CD4-positive, alpha-beta memory T cell (primary cell): ENCODE data around the gene PNMA1. TPM values are rescaled to one million over a fixed set of nuclear protein-coding genes. Genes with fewer than 3 reads are reported as not detected.

Source experiments
- CTCF ChIA-PET: fragments of 350-600 bp; sonication (Branson Sonifier 250); formaldehyde crosslinking; loops from one replicate; lab custom pipeline; 2021; ENCODE audit warnings: inconsistent platforms; ENCODE audit not compliant: partially characterized antibody; lab: Charles Lee
- POLR2A ChIA-PET: fragments of 350-600 bp; sonication (Branson Sonifier 250); formaldehyde crosslinking; loops from one replicate; lab custom pipeline; 2021; ENCODE audit not compliant: partially characterized antibody; lab: Charles Lee
- DNase-seq, 5 donors: peaks; one replicate each; pipeline versions ENCODE4 v3.0.0 to v3.0.0-alpha.2; 2020 to 2022; ENCODE audit warnings: mixed read lengths in 1 of 5
- H3K27ac ChIP-seq: one replicate; pipeline ENCODE4 v1.7.0; 2013; ENCODE audit warnings: low read depth, low read length
- H3K27me3 ChIP-seq: 2 replicates; pipeline ENCODE4 v1.7.0; 2013; ENCODE audit warnings: mild to moderate bottlenecking, low read length, moderate library complexity; ENCODE audit not compliant: insufficient read depth
- H3K36me3 ChIP-seq: 2 replicates; pipeline ENCODE4 v1.7.0; 2013; ENCODE audit warnings: mild to moderate bottlenecking, low read length, moderate library complexity; ENCODE audit not compliant: insufficient read depth
- H3K4me1 ChIP-seq: 2 replicates; pipeline ENCODE4 v1.7.0; 2013; ENCODE audit warnings: mild to moderate bottlenecking, low read length, moderate library complexity; ENCODE audit not compliant: insufficient read depth
- H3K4me3 ChIP-seq, 2 donors: one replicate each; pipeline ENCODE4 v1.7.0; 2013; ENCODE audit warnings: low read length in 2 of 2, mild to moderate bottlenecking in 1 of 2
- H3K9me3 ChIP-seq, 2 donors: one replicate each; pipeline ENCODE4 v1.7.0; 2013; ENCODE audit warnings: low read length in 2 of 2, control low read depth in 1 of 2; ENCODE audit not compliant: control insufficient read depth in 1 of 2
- H3K27ac Mint-ChIP-seq, 7 donors: one replicate each; pipeline ENCODE4 v1.8.0; 2020 to 2021; ENCODE audit warnings: mixed read lengths in 7 of 7, mild to moderate bottlenecking in 6 of 7, inconsistent platforms in 3 of 7, moderate library complexity in 3 of 7
- H3K27me3 Mint-ChIP-seq, 2 donors: one replicate each; pipeline ENCODE4 v1.8.0; 2020 to 2021; ENCODE audit warnings: mixed read lengths in 2 of 2
- H3K36me3 Mint-ChIP-seq, 2 donors: one replicate each; pipeline ENCODE4 v1.8.0; 2020 to 2021; ENCODE audit warnings: mixed read lengths in 2 of 2, inconsistent platforms in 1 of 2, mild to moderate bottlenecking in 1 of 2
- H3K4me1 Mint-ChIP-seq, 4 donors: one replicate each; pipeline ENCODE4 v1.8.0; 2020 to 2021; ENCODE audit warnings: mixed read lengths in 4 of 4, mild to moderate bottlenecking in 1 of 4
- H3K4me3 Mint-ChIP-seq, 8 donors: one replicate each; pipeline ENCODE4 v1.8.0; 2020 to 2021; ENCODE audit warnings: mixed read lengths in 8 of 8, mild to moderate bottlenecking in 7 of 8, moderate library complexity in 6 of 8, inconsistent platforms in 3 of 8
- H3K9me3 Mint-ChIP-seq, 8 donors: one replicate each; pipeline ENCODE4 v1.8.0; 2020 to 2021; ENCODE audit warnings: mixed read lengths in 8 of 8, mild to moderate bottlenecking in 5 of 8, inconsistent platforms in 3 of 8, moderate library complexity in 1 of 8
- intact Hi-C: fragments of 100-400 bp; cut with micrococcal nuclease; formaldehyde crosslinking; loops from one replicate; pipeline ENCODE4 v1.15.1; 2023
- polyA plus RNA-seq, 2 donors: library from polyadenylated mRNA; unstranded; fragments of 300-500 nt; fragmentation: Illumina TruSeq; gene quantifications; one replicate each; pipeline ENCODE4 v1.2.3, GENCODE V29; 2021
- total RNA-seq, 2 experiments: library from RNA; stranded (reverse); gene quantifications; one replicate each; pipeline ENCODE4 v1.2.3, GENCODE V29; 2021

PNMA1 gene
- total and polyA plus RNA-seq, 4 experiments from 2014 or later: 47.8 to 59.3 (median 54.8) TPM

GRCh38 chr14:73742520-73743238 lies 28.5 kb upstream of the PNMA1 start:
- H3K4me1 ChIP-seq: peaks cover 86% of the 10 kb centered on the region
- H3K9me3 ChIP-seq: no peaks in the 10 kb centered on the region
- H3K4me3 ChIP-seq: peak overlapping the region; percentile 5 to 55
- intact Hi-C loops: loop anchor here (1.0 to 2.0 kb wide), 3 partner anchors 14 to 44 kb away; partner anchors contain the start of gene PNMA1
- H3K27ac ChIP-seq: peak overlapping the region; percentile 66
- Mint-ChIP-seq H3K27ac (peak overlapping the region; percentile 93 to 98 (median 95)), H3K36me3 (peaks cover 3 to 16% of the 10 kb centered on the region in 2 donors), H3K4me1 (peaks cover 56 to 86% (median 69%) of the 10 kb centered on the region in 4 donors), H3K4me3 (peak overlapping the region; percentile 79 to 90 (median 86)), H3K9me3 (no peaks in the 10 kb centered on the region), H3K27me3 (no peaks in the 10 kb centered on the region)
- ChIA-PET POLR2A (interaction anchor here (0.9 to 10.9 kb wide), 15 partner anchors 10 to 252 kb away, joined by 3 to 421 read pairs (median 8); partner anchors contain the start of genes PNMA1 and PTGR2), CTCF (interaction anchor here (0.6 to 11.0 kb wide), 10 partner anchors 11 to 217 kb away, joined by 3 to 121 read pairs (median 9); a partner anchor contains a TSS)
- H3K27me3 ChIP-seq: no peaks in the 10 kb centered on the region
- peak in 1 of 5 donors; percentile 47 for DNase-seq
- H3K36me3 ChIP-seq: peaks cover 17% of the 10 kb centered on the region

GRCh38 chr14:73741876-73742519 lies 27.8 kb upstream of the PNMA1 start:
- peak in 1 of 5 donors; percentile 67 for DNase-seq
- Histone ChIP-seq H3K36me3 (peaks cover 19% of the 10 kb centered on the region), H3K9me3 (no peaks in the 10 kb centered on the region), H3K4me1 (peaks cover 80% of the 10 kb centered on the region), H3K27me3 (no peaks in the 10 kb centered on the region), H3K27ac (peak overlapping the region; percentile 66), H3K4me3 (peak overlapping the region; percentile 36 to 49)
- Mint-ChIP-seq H3K27ac (peak overlapping the region; percentile 93 to 98 (median 95)), H3K9me3 (no peaks in the 10 kb centered on the region), H3K36me3 (peaks cover 4 to 19% of the 10 kb centered on the region in 2 donors), H3K4me1 (peaks cover 53 to 79% (median 65%) of the 10 kb centered on the region in 4 donors), H3K27me3 (no peaks in the 10 kb centered on the region), H3K4me3 (peak overlapping the region; percentile 79 to 90 (median 86))
- intact Hi-C loops: loop anchor here (1.0 to 2.0 kb wide), 3 partner anchors 12 to 27 kb away; partner anchors contain the start of gene PNMA1
- CTCF ChIA-PET: interaction anchor here (0.6 to 11.0 kb wide), 13 partner anchors 8 to 217 kb away, joined by 3 to 121 read pairs (median 9); a partner anchor contains a TSS
- POLR2A ChIA-PET: interaction anchor here (0.5 to 10.9 kb wide), 18 partner anchors 10 to 684 kb away, joined by 3 to 421 read pairs (median 7); partner anchors contain the start of genes PNMA1, PTGR2 and RBM25

GRCh38 chr14:73741386-73741875 lies 27.2 kb upstream of the PNMA1 start:
- peak; percentile 56 to 87 (median 62) for DNase-seq
- Histone ChIP-seq H3K9me3 (no peaks in the 10 kb centered on the region), H3K4me3 (peak overlapping the region; percentile 36 to 49), H3K27me3 (no peaks in the 10 kb centered on the region), H3K27ac (peak overlapping the region; percentile 66), H3K4me1 (peaks cover 77% of the 10 kb centered on the region), H3K36me3 (peaks cover 25% of the 10 kb centered on the region)
- intact Hi-C loops: loop anchor here (1.0 kb wide), 1 partner anchor 13 kb away; no protein-coding TSS in a partner anchor
- Mint-ChIP-seq H3K4me3 (peak overlapping the region; percentile 79 to 90 (median 86)), H3K36me3 (peaks cover 9 to 25% of the 10 kb centered on the region in 2 donors), H3K4me1 (peaks cover 50 to 73% (median 61%) of the 10 kb centered on the region in 4 donors), H3K27me3 (no peaks in the 10 kb centered on the region), H3K9me3 (no peaks in the 10 kb centered on the region), H3K27ac (peak overlapping the region; percentile 93 to 98 (median 95))
- CTCF ChIA-PET: interaction anchor here (0.6 to 11.0 kb wide), 13 partner anchors 9 to 99 kb away, joined by 3 to 121 read pairs (median 9); a partner anchor contains a TSS
- POLR2A ChIA-PET: interaction anchor here (0.5 to 10.9 kb wide), 19 partner anchors 9 to 683 kb away, joined by 3 to 421 read pairs (median 7); partner anchors contain the start of genes ACOT6, PNMA1, PTGR2 and RBM25

- DNase-seq: peak in 1 of 5 donors; percentile 15
- peaks cover 70% of the 10 kb centered on the region for H3K4me1 ChIP-seq
- H3K9me3 ChIP-seq: no peaks in the 10 kb centered on the region
- peaks cover 48 to 67% (median 58%) of the 10 kb centered on the region in 4 donors for H3K4me1 Mint-ChIP-seq
- H3K27me3 Mint-ChIP-seq: no peaks in the 10 kb centered on the region
- H3K4me3 ChIP-seq: peak overlapping the region in 1 of 2 donors; percentile 49
- H3K9me3 Mint-ChIP-seq: no peaks in the 10 kb centered on the region
- H3K36me3 ChIP-seq: peaks cover 26% of the 10 kb centered on the region
- H3K36me3 Mint-ChIP-seq: peaks cover 9 to 27% of the 10 kb centered on the region in 2 donors
- intact Hi-C loops: loop anchor here (1.0 kb wide), 1 partner anchor 14 kb away; no protein-coding TSS in a partner anchor
- peak overlapping the region; percentile 66 for H3K27ac ChIP-seq
- no peaks in the 10 kb centered on the region for H3K27me3 ChIP-seq
- H3K27ac Mint-ChIP-seq: peak overlapping the region; percentile 93 to 98 (median 95)
- ChIA-PET POLR2A (interaction anchor here (0.6 to 10.9 kb wide), 15 partner anchors 12 to 683 kb away, joined by 3 to 421 read pairs (median 7); partner anchors contain the start of genes ACOT6, PNMA1, PTGR2 and RBM25), CTCF (interaction anchor here (0.6 to 11.0 kb wide), 11 partner anchors 9 to 99 kb away, joined by 3 to 121 read pairs (median 9); a partner anchor contains a TSS)
- H3K4me3 Mint-ChIP-seq: peak overlapping the region; percentile 79 to 90 (median 86)
Observed at GRCh38 chr14:73740618-73741326, 26.6 kb upstream of the PNMA1 start.

GRCh38 chr14:73739899-73740617 lies 25.9 kb upstream of the PNMA1 start:
- peaks cover 63% of the 10 kb centered on the region for H3K4me1 ChIP-seq
- Mint-ChIP-seq H3K9me3 (no peaks in the 10 kb centered on the region), H3K27me3 (no peaks in the 10 kb centered on the region), H3K4me3 (peak overlapping the region in 4 of 8 donors; percentile 6 to 88 (median 42)), H3K27ac (peak overlapping the region; percentile 70 to 98 (median 86)), H3K4me1 (peaks cover 41 to 60% (median 52%) of the 10 kb centered on the region in 4 donors), H3K36me3 (peaks cover 13 to 31% of the 10 kb centered on the region in 2 donors)
- peak overlapping the region; percentile 66 for H3K27ac ChIP-seq
- H3K4me3 ChIP-seq: no peak overlapping the region
- intact Hi-C loops: no loop called here
- H3K9me3 ChIP-seq: no peaks in the 10 kb centered on the region
- DNase-seq: peak in 1 of 5 donors; percentile 37
- ChIA-PET POLR2A (interaction anchor here (1.1 to 10.9 kb wide), 6 partner anchors 16 to 128 kb away, joined by 3 to 421 read pairs (median 4); partner anchors contain the start of genes ACOT6 and PTGR2), CTCF (interaction anchor here (1.8 to 11.0 kb wide), 7 partner anchors 9 to 86 kb away, joined by 9 to 121 read pairs (median 20); a partner anchor contains a TSS)
- H3K27me3 ChIP-seq: no peaks in the 10 kb centered on the region
- H3K36me3 ChIP-seq: peaks cover 31% of the 10 kb centered on the region
